ENCODE measurements around the gene PRRX1. TPM values are rescaled to one million over a fixed set of nuclear protein-coding genes. Genes with fewer than 3 reads are reported as not detected.

The PRRX1 gene
- total RNA-seq, 1 donor from 2014 or later, result 35.8 TPM

- ATAC-seq (ENCODE audit: poor library complexity), result no peak
- intact Hi-C loops (cut with DNase I), result no loop called here
- DNase-seq, result no peak
These were observed 70.7 kb downstream of the PRRX1 start for GRCh38 chr1:170734412-170735175.

- no peak for ATAC-seq (ENCODE audit: poor library complexity)
- no peak for DNase-seq
- intact Hi-C loops (cut with DNase I), result no loop called here
These were observed 71.7 kb downstream of the PRRX1 start for GRCh38 chr1:170735366-170736263.

- intact Hi-C loops (cut with DNase I), result no loop called here
- ATAC-seq (ENCODE audit: poor library complexity), result no peak
- no peak for DNase-seq
These were observed 75.9 kb downstream of the PRRX1 start for GRCh38 chr1:170739803-170740202.

- intact Hi-C loops (cut with DNase I), result no loop called here
- DNase-seq (no peak), ATAC-seq (ENCODE audit: poor library complexity) (no peak)
These were observed 77.7 kb downstream of the PRRX1 start for GRCh38 chr1:170741678-170742077.

- no peak for DNase-seq
- ATAC-seq (ENCODE audit: poor library complexity), result no peak
- intact Hi-C loops (cut with DNase I), result no loop called here
These were observed 78.7 kb downstream of the PRRX1 start for GRCh38 chr1:170742600-170742999.

- no peak for ATAC-seq (ENCODE audit: poor library complexity)
- no peak for DNase-seq
- intact Hi-C loops (cut with DNase I), result no loop called here
These were observed 79.2 kb downstream of the PRRX1 start for GRCh38 chr1:170743083-170743482.

- DNase-seq, result no peak
- ATAC-seq (ENCODE audit: poor library complexity), result no peak
- intact Hi-C loops (cut with DNase I), result no loop called here
These were observed 85.6 kb downstream of the PRRX1 start for GRCh38 chr1:170749549-170749948.

- intact Hi-C loops (cut with DNase I), result no loop called here
- ATAC-seq (ENCODE audit: poor library complexity), result no peak
These were observed 86.0 kb downstream of the PRRX1 start for GRCh38 chr1:170749959-170750358.

GRCh38 chr1:170755795-170756194 lies 91.9 kb downstream of the PRRX1 start:
- intact Hi-C loops (cut with DNase I), result no loop called here
- DNase-seq (no peak), ATAC-seq (ENCODE audit: poor library complexity) (no peak)

More at GRCh38 chr1:170749959-170750358, 86.0 kb downstream of the PRRX1 start:
- no peak for DNase-seq

- ATAC-seq (ENCODE audit: poor library complexity) (no peak), DNase-seq (no peak)
- intact Hi-C loops (cut with DNase I), result no loop called here
These were observed 95.1 kb downstream of the PRRX1 start for GRCh38 chr1:170758992-170759391.

- peak; percentile 10 for ATAC-seq (ENCODE audit: poor library complexity)
- intact Hi-C loops (cut with DNase I), result no loop called here
These were observed 101.3 kb downstream of the PRRX1 start for GRCh38 chr1:170765279-170765678.

GRCh38 chr1:170765712-170766330 lies 101.9 kb downstream of the PRRX1 start:
- ATAC-seq (ENCODE audit: poor library complexity) (peak; percentile 75), DNase-seq (no peak)
- intact Hi-C loops (cut with DNase I), result no loop called here

More at GRCh38 chr1:170765279-170765678, 101.3 kb downstream of the PRRX1 start:
- DNase-seq, result no peak

- DNase-seq (no peak), ATAC-seq (ENCODE audit: poor library complexity) (no peak)
- intact Hi-C loops (cut with DNase I), result no loop called here
These were observed 105.0 kb downstream of the PRRX1 start for GRCh38 chr1:170768929-170769328.

- DNase-seq (no peak), ATAC-seq (ENCODE audit: poor library complexity) (no peak)
- intact Hi-C loops (cut with DNase I), result no loop called here
These were observed 105.8 kb downstream of the PRRX1 start for GRCh38 chr1:170769691-170770090.

- ATAC-seq (ENCODE audit: poor library complexity), result peak; percentile 83
- DNase-seq, result no peak
- intact Hi-C loops (cut with DNase I), result no loop called here
These were observed 106.3 kb downstream of the PRRX1 start for GRCh38 chr1:170770254-170770653.

- intact Hi-C loops (cut with DNase I), result no loop called here
- ATAC-seq (ENCODE audit: poor library complexity), result peak; percentile 74
These were observed 112.3 kb downstream of the PRRX1 start for GRCh38 chr1:170776252-170776651.

GRCh38 chr1:170776777-170777176 lies 112.8 kb downstream of the PRRX1 start:
- intact Hi-C loops (cut with DNase I), result no loop called here
- DNase-seq (no peak), ATAC-seq (ENCODE audit: poor library complexity) (peak; percentile 90)

More at GRCh38 chr1:170776252-170776651, 112.3 kb downstream of the PRRX1 start:
- no peak for DNase-seq
